Cardiac fibroblast (primary cell): ENCODE data around the gene ETV1.

Experiments
- DNase-seq, 2 donors: peaks; one replicate each; pipeline versions ENCODE4 v3.0.0 to v3.0.0-alpha.2; 2010; ENCODE audit warnings: low read depth in 2 of 2
- H3K4me3 ChIP-seq, 2 donors: replicated peaks in 1 of 2; 1 replicate in 1 of 2; 2 replicates in 1 of 2; pipeline ENCODE4 v1.5.1; 2011; ENCODE audit warnings: low read depth in 2 of 2, low read length in 2 of 2, mild to moderate bottlenecking in 2 of 2, moderate library complexity in 1 of 2
- TF ChIP-seq, protein P1 (sequence below): IDR thresholded peaks from one replicate; pipeline ENCODE4 v1.5.1; 2011; ENCODE audit warnings: low read depth, mild to moderate bottlenecking, low read length, inconsistent platforms

The ETV1 gene

DNA sequence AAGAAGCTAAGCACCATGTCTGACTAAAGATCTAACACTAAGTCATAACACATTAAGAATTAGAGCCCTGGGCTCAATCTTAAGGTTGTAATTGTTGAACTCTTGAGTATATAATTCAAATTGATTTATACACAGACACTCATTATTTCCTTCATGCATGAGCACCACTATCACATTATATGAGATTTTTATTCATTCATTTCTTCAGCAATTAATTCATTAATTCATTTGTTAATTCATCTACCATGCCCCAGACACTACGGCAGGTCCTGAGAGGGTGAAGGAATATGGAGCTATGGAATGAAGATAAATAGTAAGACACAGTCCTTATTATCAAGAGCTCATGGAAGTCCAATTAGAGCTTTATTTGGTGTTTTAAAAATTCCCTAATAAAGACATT lies 41.9 kb downstream of the ETV1 start:
- no peak for DNase-seq
- H3K4me3 ChIP-seq = no peak overlapping the region
- TF ChIP-seq, protein P1, sequence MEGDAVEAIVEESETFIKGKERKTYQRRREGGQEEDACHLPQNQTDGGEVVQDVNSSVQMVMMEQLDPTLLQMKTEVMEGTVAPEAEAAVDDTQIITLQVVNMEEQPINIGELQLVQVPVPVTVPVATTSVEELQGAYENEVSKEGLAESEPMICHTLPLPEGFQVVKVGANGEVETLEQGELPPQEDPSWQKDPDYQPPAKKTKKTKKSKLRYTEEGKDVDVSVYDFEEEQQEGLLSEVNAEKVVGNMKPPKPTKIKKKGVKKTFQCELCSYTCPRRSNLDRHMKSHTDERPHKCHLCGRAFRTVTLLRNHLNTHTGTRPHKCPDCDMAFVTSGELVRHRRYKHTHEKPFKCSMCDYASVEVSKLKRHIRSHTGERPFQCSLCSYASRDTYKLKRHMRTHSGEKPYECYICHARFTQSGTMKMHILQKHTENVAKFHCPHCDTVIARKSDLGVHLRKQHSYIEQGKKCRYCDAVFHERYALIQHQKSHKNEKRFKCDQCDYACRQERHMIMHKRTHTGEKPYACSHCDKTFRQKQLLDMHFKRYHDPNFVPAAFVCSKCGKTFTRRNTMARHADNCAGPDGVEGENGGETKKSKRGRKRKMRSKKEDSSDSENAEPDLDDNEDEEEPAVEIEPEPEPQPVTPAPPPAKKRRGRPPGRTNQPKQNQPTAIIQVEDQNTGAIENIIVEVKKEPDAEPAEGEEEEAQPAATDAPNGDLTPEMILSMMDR = no peak

DNA sequence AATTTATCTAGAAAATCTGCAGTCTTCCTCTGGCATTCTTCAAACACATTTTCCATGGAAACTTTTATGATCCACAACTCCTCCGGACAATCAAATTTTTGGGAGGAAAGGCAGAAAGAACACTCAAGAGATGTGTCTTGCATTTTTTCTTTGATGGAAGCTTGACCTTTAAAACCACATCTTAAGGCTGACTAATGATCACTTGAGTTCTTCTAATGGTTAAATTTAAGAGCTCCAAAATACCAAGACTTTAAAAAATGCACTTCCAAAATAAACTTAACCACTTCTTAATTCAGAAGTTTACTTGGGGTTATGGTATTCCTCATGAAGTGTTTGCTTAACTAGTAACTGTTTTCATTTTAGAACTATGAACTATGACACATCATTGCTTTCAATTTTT lies 43.3 kb downstream of the ETV1 start:
- no peak overlapping the region for H3K4me3 ChIP-seq
- TF ChIP-seq, protein P1 = no peak
- DNase-seq = peak; percentile 29 to 57

DNA sequence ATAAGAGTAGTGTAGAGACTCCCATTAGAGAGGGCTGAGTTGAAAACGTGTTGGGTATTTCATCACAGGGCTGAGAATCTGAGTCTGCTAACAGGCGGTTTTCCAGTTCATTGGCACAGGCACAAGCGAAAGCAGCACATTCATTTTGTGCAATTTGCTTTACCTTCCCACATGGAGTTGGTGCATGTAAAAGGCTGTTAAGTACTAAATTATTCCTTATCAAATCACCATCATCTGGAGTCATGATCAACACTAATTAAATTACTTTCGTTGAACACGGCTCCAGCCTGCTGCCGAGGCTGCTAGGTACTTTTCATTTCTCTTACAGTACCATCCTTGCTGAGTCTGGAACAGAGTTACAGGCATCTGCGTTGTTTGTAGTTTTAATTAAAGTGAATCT lies 43.8 kb downstream of the ETV1 start:
- H3K4me3 ChIP-seq = no peak overlapping the region
- peak; percentile 5 to 42 for DNase-seq
- TF ChIP-seq, protein P1 = no peak

DNA sequence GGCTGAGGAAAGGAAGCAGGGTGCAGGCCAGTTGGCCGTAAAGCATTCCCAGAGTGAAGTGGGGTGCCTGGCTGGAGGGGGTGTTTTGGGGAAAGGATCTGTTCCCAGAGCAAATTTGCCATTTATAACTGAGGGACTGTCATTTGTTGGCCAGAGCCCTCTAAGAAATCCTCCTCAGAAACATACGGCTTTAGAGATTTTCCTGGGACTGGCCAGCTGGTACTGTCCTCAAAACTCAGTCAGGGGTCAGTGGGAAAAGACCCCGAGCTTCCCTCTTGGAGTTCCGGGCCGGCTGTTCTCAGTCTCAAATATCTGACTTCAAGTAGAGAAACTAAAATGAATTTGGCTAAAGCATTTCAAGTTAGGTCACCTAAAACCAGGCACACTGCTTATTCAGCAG lies 55.9 kb downstream of the ETV1 start:
- no peak overlapping the region for H3K4me3 ChIP-seq
- TF ChIP-seq, protein P1 = no peak
- DNase-seq = no peak

DNA sequence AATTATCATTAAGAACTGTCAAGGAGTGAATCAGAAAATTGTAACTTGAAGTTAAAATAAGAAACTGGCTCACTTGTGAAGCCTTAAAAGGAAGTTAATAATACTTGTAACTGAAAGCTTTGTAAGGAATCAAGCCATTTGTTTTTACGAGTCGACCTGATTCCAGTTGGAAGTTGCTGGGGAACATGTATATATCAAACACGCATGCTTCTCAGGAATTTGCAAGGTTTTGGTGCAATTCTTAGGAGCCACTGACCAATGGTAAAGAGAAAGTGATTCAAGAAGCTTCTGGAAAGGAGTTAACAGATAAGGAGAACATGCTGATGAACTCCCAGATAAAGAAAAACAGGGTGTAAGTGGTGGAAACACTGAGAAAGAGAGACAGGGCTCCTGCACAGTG lies 56.4 kb downstream of the ETV1 start:
- H3K4me3 ChIP-seq = no peak overlapping the region
- TF ChIP-seq, protein P1 = no peak
- peak; percentile 10 to 22 for DNase-seq

DNA sequence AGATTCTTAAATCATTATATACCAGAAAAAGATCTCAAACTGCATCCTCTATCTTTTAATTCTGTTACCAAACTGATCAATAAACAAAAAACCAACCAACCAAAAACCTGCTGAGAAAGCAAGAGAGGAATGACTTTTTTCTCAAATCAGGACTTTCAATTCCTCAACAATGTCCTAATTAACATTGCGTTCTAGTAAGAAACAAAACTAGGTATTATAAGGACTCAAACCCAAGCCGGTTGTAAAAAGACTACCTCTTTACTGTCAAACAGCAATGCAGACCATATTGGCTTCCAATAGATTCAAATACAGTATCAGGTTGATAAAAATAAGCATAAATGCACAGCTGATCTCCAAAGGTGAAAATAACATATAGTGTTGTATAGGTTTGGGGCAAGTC lies 57.3 kb downstream of the ETV1 start:
- DNase-seq = no peak
- TF ChIP-seq, protein P1 = no peak
- H3K4me3 ChIP-seq = no peak overlapping the region

DNA sequence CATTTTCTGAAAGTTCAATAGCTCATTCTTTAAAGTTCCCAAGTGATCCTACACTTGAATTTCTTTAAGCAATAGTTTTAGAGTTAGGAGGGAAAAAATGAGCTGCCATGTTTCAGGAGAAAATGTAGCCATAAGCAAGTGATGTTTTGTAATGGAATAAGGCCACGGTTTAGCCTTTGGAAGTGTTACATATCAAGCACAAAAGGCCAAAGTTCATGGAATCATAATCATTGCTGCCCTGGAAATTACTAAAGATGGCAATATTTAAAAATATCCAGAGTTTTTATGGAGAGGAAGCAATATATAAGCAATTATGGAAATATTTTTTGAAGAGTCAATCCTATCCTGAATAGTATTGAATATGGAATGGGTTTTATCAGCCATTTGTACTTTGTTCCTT lies 68.4 kb downstream of the ETV1 start:
- TF ChIP-seq, protein P1 = no peak
- no peak overlapping the region for H3K4me3 ChIP-seq
- no peak for DNase-seq
